Neural progenitor cell (in vitro differentiated cells): ENCODE results near the gene ANKRD18B.

Experiments
- CTCF ChIP-seq: fragments of 200-600 bp; sonication (generic); IDR thresholded peaks from 2 replicates; pipeline ENCODE4 v1.5.1; 2017; ENCODE audit warnings: antibody characterized with exemption, mild to moderate bottlenecking
- EZH2phosphoT487 ChIP-seq: fragments of 200-600 bp; sonication (generic); IDR thresholded peaks from 2 replicates; pipeline ENCODE4 v1.6.1; 2017; ENCODE audit warnings: antibody characterized with exemption

- TF ChIP-seq CTCF (no peak), EZH2phosphoT487 (no peak)
Measured at GRCh38 chr9:33619666-33620404, 95.8 kb downstream of the ANKRD18B start.
